ENCODE results near the gene RAB37. TPM values are rescaled to one million over a fixed set of nuclear protein-coding genes. Genes with fewer than 3 reads are reported as not detected.

Gene RAB37
- total RNA-seq, 3 donors from 2014 or later (not counting 1 experiment from before 2014, with no cell fraction given): 150 to 184 (median 169) TPM

GRCh38 chr17:74786431-74787055 is 49.5 kb downstream of the RAB37 start:
- Mint-ChIP-seq H3K4me1 (peaks cover 9 to 22% of the 10 kb centered on the region in 2 donors), H3K27me3 (ENCODE audit: low read depth in 2 of 2) (no peaks in the 10 kb centered on the region), H3K36me3 (no peaks in the 10 kb centered on the region), H3K9me3 (no peaks in the 10 kb centered on the region), H3K4me3 (no peak overlapping the region), H3K27ac (no peak overlapping the region)
- DNase-seq (no peak), ATAC-seq (no peak)
- TF ChIP-seq, protein P1, sequence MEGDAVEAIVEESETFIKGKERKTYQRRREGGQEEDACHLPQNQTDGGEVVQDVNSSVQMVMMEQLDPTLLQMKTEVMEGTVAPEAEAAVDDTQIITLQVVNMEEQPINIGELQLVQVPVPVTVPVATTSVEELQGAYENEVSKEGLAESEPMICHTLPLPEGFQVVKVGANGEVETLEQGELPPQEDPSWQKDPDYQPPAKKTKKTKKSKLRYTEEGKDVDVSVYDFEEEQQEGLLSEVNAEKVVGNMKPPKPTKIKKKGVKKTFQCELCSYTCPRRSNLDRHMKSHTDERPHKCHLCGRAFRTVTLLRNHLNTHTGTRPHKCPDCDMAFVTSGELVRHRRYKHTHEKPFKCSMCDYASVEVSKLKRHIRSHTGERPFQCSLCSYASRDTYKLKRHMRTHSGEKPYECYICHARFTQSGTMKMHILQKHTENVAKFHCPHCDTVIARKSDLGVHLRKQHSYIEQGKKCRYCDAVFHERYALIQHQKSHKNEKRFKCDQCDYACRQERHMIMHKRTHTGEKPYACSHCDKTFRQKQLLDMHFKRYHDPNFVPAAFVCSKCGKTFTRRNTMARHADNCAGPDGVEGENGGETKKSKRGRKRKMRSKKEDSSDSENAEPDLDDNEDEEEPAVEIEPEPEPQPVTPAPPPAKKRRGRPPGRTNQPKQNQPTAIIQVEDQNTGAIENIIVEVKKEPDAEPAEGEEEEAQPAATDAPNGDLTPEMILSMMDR (IDR thresholded peaks at IDR 0.05): no peak
- H3K27me3 ChIP-seq (ENCODE audit: control insufficient read depth, insufficient read depth, low read length): no peaks in the 10 kb centered on the region
- peaks cover 23% of the 10 kb centered on the region for H3K36me3 ChIP-seq (ENCODE audit: control insufficient read depth, insufficient read depth, low read length)
- peaks cover 36% of the 10 kb centered on the region for H3K4me1 ChIP-seq (ENCODE audit: control insufficient read depth, insufficient read depth, low read length)
- no peak overlapping the region for H3K4me3 ChIP-seq (ENCODE audit: low read length)
- no peaks in the 10 kb centered on the region for H3K9me3 ChIP-seq (ENCODE audit: control insufficient read depth, insufficient read depth, low read length)
- WGBS (ENCODE audit: insufficient coverage): 70% methylated on average over 16 of the region's 16 CpGs
- peak overlapping the region; percentile 28 for H3K27ac ChIP-seq (ENCODE audit: low read length)
- intact Hi-C loops (cut with micrococcal nuclease): no loop called here

DNA sequence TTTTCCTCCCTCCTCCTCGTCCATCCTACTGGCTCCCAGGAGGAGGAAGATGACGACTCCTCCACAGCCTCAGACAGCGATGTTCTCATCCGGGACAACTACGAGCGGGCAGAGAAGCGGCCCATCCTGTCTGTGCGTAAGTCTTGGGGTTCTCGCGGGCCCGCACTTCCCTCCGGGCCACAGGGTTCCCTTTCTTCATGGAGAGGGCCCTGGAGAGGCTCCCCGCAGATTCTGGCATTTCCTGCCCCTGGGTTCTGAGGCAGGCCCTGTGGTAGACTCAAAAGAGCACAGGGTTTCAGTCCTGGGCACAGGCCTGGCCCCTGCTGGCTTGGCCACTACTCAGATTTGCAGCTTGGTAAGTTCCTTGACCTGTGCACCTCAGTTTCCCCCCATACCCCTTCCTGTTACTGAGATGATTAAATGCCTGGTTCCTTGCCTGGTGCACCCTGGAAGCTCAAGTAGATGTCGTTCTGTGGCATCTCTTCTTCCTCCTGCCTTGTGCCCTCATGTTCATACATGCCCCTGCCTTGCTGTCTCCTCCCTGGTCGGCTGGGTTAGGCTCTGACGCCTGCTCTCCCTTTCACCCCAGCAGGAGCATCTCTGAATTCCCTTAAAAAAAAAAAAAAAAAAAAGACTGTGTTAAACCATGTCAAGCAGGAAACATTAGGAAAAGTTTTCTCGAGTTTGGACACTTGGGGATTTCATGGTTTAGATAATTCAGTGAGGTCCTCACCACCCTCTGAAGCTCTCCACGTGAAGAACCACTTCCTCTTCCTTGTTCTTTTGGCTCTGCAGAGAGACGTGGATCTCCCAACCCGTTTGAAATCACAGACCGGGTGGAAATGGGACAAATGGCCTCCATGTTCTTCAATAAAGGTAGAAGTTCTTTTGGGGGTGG is 53.4 kb downstream of the RAB37 start:
- Mint-ChIP-seq H3K27ac (no peak overlapping the region), H3K4me1 (peaks cover 12 to 25% of the 10 kb centered on the region in 2 donors), H3K4me3 (no peak overlapping the region), H3K27me3 (ENCODE audit: low read depth in 2 of 2) (no peaks in the 10 kb centered on the region), H3K36me3 (no peaks in the 10 kb centered on the region), H3K9me3 (no peaks in the 10 kb centered on the region)
- Histone ChIP-seq H3K36me3 (ENCODE audit: control insufficient read depth, insufficient read depth, low read length) (peaks cover 42% of the 10 kb centered on the region), H3K27me3 (ENCODE audit: control insufficient read depth, insufficient read depth, low read length) (no peaks in the 10 kb centered on the region), H3K4me3 (ENCODE audit: low read length) (no peak overlapping the region), H3K9me3 (ENCODE audit: control insufficient read depth, insufficient read depth, low read length) (no peaks in the 10 kb centered on the region), H3K4me1 (ENCODE audit: control insufficient read depth, insufficient read depth, low read length) (peaks cover 31% of the 10 kb centered on the region), H3K27ac (ENCODE audit: low read length) (no peak overlapping the region)
- intact Hi-C loops (cut with micrococcal nuclease): loop anchor here (1.0 to 2.0 kb wide), 2 partner anchors 72 to 170 kb away; no protein-coding TSS in a partner anchor
- TF ChIP-seq, protein P1 (IDR thresholded peaks at IDR 0.05): no peak
- DNase-seq (peak in 1 of 2 donors; percentile 33), ATAC-seq (no peak)
- 76% methylated on average over 20 of the region's 21 CpGs for WGBS (ENCODE audit: insufficient coverage)

GRCh38 chr17:74792586-74793105 is 55.6 kb downstream of the RAB37 start:
- no peaks in the 10 kb centered on the region for H3K9me3 ChIP-seq (ENCODE audit: control insufficient read depth, insufficient read depth, low read length)
- H3K4me1 ChIP-seq (ENCODE audit: control insufficient read depth, insufficient read depth, low read length): peaks cover 21% of the 10 kb centered on the region
- TF ChIP-seq, protein P1 (IDR thresholded peaks at IDR 0.05): no peak
- Mint-ChIP-seq H3K4me1 (peaks cover 12 to 16% of the 10 kb centered on the region in 2 donors), H3K27ac (no peak overlapping the region), H3K4me3 (no peak overlapping the region), H3K36me3 (no peaks in the 10 kb centered on the region), H3K27me3 (ENCODE audit: low read depth in 2 of 2) (no peaks in the 10 kb centered on the region), H3K9me3 (no peaks in the 10 kb centered on the region)
- peaks cover 48% of the 10 kb centered on the region for H3K36me3 ChIP-seq (ENCODE audit: control insufficient read depth, insufficient read depth, low read length)
- WGBS (ENCODE audit: insufficient coverage): 94% methylated on average over 12 of the region's 12 CpGs
- no peaks in the 10 kb centered on the region for H3K27me3 ChIP-seq (ENCODE audit: control insufficient read depth, insufficient read depth, low read length)
- H3K4me3 ChIP-seq (ENCODE audit: low read length): no peak overlapping the region
- intact Hi-C loops (cut with micrococcal nuclease): no loop called here
- no peak overlapping the region for H3K27ac ChIP-seq (ENCODE audit: low read length)
- DNase-seq: no peak
- no peak for ATAC-seq

All from natural killer cell (primary cell).